HG03442 (cell line): Measurements from ENCODE around the gene GJA5.

Source experiments
- ATAC-seq: cut with Tn5 transposase; IDR thresholded peaks from one replicate; pipeline ENCODE4 v1.9.1; 2021; ENCODE audit warnings: mild to moderate bottlenecking, moderate library complexity; ENCODE audit not compliant: unreplicated experiment

GJA5 gene

DNA sequence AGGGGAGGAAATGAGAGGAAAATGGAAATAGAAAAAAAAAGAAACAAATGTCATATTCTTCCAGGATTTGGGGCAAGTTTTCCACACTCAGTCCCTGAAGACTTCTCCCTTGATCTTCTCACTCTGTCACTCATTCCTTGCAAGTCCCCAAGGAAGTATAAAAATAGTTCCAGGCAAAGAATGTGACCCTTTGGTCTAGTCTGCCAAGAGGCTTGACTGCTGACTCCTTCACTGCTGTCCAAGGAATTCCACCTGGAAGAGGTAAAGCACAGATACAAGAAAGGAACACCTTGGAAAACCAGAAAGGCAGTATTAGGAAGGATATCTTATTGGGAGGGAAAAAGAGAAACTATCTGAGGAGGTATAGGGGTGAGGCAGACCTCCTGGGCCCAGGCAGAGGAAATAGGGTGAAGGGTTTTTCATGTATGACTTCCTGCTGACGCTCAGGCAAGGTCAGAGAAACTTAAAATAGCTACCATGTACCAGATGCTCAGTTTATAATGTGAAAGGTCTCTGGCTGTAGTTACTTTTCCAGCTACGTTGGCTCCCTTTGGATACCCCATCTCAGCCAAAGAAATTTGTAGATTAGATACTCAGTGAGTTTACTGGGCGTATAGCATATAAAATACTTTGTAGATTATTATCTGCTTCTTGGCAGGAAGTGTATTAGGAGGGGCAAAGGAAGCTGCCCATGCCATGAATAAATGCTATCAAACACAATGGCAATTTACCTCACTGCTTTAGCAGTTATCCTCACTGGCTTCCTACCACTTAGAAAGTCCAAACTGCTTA, 2.0 kb upstream of the GJA5 start:
- no peak for ATAC-seq

GRCh38 chr1:147758379-147759100, 1.9 kb downstream of the GJA5 start:
- ATAC-seq, result no peak

DNA sequence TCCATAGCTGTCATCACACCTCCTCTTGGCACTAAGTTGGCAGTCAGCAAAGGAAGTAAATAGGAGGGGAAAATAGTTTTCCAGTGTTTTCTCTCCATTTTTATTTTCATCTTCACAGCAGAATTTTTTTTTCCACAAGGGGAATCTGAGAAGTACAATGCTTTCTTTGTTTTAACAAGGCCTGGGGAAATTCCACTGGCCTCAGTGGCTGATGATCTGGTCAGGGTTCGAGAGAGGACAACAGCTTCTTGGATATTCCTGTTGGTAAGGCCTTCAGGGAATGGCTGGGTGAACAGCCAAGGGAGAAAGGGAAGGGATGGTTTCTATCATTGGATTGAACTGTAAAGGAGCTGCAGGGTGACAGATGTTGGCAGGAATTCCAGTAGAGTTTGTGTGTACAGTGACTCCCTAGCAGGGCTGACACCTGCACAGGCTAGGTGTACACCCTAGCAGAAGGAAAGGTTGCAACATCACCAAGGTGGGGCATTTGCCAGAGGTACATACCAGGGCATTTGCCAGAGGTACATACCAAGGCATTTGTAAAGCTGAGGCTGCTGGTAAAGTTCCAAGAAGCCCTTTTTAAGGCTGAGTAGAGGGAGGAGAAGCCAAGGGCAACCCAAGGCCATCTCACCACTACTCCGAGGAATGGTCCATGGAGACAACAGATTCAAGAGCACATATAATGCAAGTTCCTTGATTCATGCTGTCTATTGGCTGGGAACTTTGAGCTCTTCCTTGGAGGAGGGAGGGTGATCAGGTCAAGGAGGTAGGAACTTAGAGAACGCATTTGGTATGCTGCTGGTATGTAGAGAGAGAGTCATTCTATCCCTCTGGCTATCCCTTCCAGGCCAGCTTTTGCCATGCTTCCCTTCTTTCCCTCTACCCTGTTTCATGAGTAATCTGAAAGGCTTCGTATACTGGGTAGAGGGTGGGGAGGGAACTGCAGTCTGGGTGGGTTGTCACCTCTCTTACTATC, 3.1 kb downstream of the GJA5 start:
- ATAC-seq, result no peak

DNA sequence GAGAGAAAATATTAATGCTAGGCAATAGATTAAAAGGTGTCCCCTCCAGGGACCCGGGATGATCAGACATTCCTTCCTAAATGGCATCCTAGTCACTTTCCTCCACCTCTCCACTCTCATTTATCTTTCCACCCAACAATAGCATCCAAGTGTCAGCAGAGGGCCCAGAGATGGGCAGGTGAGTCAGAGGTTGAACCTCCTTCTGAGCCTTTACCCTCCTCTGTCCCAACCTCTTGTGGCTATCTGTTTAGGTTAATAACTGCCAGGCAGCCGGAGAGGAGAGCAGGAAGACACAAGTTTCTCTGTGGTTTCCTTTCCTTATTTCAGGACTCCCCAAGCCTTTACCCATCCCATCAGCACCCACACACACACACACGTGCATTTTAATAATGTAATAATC, 4.1 kb downstream of the GJA5 start:
- no peak for ATAC-seq

- ATAC-seq, result no peak
These were observed 5.7 kb downstream of the GJA5 start for GRCh38 chr1:147754661-147755060.

DNA sequence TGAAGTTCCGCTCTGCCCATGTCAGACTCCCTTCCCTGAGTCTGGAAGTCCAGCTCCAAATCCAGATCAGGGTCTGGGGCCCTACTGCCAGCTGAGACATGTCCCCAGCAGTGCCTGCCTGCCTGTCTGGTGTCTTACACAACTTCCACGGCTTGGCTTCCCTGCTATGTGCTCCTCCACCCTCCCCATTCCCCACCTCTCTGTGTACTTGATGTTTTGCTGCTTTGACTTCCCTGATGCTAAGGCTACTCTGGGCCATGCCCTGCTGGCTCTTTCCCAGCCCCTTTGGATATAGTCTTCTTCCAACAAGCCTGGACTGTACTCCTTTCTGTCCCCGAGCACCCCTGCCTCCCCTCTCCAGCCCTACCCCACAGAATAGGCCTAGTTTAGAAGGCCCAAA, 7.3 kb downstream of the GJA5 start:
- no peak for ATAC-seq

DNA sequence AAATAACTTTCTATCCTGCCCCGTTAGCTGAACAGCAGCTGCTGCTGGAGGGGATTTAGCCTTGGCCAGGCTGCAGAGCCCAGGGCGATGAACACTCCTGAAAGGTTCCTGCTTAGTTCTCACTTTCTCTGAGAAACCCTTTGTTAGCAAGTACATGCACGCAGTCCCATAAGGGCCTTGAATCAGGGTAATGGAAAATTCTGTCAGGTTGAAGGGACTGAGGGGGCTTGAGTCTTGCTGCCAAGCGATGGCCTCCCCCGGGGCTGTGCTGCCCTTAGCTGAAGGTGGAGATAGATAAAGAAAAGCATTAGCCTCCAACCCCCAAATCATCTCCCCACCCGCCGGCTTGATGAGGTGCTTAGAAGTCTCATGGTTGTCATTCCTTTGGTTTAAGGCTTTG, 7.9 kb downstream of the GJA5 start:
- no peak for ATAC-seq

DNA sequence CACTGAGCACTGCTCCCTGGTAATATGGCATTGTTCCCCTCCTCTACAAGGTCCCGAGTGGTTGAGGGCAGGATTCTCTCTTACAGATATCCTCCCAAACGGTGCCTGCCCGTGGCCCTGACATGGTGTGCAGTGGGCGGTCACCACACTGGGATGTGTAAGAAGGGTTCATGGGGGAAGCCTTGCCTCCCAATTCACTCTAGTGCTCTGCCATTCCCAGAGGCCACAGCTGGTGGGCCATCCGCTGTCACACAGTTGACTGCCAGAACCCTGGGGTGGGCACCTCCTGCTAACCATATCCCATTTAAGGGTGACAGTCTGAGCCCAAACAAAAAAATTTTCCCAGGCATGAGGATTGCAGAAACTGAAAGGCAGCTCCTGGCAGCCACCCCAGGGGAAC, 9.1 kb downstream of the GJA5 start:
- no peak for ATAC-seq

DNA sequence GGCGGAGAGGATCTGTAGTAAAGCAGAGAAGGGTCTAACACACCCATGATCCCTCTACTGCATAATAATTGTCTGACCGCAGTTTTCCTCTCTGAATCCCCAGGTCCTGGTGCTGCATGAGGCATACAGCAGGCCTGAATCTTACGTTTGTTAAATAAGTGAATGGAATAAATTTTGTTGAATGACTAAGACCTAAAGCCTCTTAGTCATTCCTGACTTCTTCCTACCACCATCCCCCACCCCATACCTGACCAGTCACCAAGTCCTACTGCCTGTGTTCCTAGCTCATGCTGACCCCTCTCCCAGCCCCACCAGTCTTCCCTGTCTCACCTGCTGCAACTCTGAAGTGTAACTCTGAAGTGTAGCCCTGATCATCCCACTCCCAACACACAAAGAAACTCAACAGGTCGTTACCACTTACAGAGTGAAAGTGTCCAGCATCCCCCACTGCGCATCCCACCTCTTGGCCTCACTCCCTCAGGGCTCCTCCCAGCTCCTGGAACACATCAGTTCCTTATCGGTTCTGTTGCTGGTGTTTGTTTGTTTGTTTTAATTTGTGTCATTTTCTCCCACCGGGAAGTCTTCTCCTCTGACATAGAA, 9.7 kb downstream of the GJA5 start:
- no peak for ATAC-seq

DNA sequence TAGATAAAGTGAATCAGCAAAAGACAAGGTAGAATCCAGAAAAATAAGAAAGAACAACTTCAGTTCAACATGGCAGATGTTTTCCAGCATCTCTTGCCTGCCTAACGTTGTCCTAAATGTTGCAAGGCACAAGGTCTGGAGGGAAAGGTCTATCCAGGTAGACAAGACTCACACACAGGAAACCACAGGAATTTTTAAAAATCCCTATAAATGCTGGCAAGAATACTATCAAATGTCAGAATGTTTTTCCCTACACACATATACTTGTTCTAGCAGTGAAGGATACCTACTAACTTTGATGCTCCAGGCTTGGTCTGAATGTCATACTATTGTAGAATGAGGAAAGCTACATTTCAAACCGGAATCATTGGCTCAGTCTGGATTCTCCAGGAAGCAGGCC, 10.6 kb downstream of the GJA5 start:
- ATAC-seq, result no peak

DNA sequence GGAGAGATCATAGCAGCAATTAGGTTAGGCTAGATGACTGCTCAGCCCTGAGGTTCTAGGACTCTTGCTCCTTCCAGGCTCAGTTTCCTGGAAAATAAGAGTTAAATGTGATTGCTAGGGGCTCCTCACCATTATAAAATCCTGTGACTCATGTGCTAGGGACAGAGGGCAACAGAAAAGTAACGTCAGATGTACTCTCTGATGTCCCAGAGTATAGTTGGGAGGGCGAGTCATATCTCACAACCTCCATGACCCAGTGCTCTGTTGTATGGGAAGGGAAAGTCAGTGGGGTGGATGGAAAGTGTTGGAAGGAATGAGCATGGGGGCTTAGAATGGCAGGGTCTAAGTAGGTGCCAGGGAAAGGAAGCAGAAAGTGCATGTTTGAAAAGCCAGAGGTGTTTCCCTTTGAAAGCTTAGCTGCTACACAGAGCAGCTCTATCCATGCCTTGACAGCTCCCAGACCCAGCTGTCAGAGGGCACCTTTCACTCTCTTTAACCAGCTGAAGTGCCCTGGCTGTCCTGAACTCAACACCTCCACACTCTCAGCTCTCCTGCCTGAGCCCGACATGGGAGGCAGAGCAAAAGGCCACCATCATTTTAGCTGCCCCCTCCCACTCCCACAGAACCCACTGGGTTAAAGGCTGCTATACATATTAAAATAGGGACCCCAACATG, 11.6 kb downstream of the GJA5 start:
- ATAC-seq, result no peak

DNA sequence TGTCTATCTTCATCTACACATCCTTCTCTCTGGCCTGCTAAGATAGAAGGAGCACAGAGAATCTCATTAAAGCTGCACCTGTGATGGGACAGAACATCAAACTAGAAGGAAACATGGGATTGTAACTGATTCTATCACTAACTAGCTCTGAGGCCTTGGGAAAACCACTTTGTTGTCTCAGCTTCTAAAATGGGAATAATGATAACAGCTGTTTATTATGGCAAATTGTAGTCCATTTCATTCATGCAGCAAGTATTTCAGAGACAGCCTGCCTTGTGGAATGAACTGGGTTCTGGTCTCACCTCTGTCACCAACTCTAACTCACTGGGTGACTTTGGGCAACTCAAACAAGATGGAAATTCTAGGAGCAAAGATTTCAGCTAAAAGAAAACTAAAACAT, 12.4 kb downstream of the GJA5 start:
- no peak for ATAC-seq

GRCh38 chr1:147745271-147745670, 15.1 kb downstream of the GJA5 start:
- ATAC-seq, result no peak

DNA sequence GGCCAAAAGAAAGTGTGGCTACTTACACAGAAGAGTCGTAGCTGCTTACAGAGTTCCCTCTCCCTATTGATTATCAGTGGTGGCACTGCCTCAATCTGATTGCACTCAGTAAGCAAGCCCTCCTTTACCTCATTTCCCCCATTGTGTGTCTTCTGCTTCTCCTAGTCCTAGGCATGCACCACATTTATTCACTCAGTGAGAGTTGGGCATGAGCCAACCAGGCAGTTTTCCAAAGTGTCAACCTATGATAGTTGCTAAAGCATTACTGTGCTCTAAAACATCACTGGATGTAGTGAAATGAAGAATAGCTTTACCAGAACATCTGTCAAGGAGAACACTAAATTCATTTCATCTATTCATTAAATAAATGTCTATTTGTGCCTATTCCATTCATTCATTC, 19.3 kb downstream of the GJA5 start:
- no peak for ATAC-seq

- ATAC-seq, result no peak
These were observed 20.0 kb downstream of the GJA5 start for GRCh38 chr1:147740391-147740790.

DNA sequence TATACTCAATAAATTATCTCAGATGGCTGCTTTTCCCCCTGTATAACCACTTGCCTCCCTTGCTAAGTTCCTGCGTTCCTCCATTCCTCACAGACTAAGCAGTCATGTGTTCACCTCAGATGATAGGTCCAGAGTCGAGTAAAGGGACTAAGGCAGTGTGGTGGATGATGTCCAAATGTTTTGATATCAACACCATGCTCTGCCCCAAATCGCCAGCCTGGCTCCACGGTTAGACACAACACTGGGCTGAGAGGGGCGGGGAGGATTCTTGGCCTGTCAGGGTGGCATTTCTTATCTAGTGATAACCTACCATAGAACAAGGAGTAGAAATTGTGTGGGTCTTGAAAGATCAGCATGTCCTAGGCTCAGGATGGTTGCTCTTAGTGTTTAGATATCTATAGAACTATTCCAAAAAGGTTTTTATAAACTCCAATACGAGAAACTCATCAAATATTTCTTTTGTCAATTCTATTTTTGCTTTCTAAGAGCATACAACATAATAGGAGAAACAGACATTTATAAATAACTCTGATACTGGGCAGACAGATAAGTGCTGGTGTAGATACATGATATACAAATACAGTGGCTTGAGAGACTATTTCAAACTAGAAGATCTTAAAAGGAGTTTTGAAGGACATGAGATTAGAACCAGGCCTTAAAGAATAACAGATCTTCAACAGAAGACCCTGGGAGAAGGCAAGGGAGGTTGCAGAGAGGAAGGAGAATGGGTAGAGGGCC, 21.5 kb downstream of the GJA5 start:
- ATAC-seq, result no peak

GRCh38 chr1:147738129-147738528, 22.3 kb downstream of the GJA5 start:
- ATAC-seq, result no peak

DNA sequence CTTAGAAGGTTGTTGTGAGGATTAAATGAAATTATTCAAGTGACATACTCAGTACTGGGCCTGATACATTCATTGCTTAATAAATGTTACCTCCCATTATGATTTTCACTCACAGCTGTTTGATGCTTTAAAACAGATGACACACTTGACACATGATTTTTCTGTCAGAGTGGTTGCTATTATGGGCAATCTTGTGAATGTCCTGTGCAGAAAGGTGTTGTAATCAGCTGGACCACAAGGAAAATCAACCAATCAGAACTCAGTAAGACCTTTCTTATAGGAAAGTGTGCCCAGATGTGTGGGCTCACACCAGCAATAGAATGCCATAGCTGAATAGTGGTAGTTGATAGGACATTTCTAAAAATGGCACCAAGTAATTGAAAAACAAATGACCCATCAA, 23.5 kb downstream of the GJA5 start:
- no peak for ATAC-seq

DNA sequence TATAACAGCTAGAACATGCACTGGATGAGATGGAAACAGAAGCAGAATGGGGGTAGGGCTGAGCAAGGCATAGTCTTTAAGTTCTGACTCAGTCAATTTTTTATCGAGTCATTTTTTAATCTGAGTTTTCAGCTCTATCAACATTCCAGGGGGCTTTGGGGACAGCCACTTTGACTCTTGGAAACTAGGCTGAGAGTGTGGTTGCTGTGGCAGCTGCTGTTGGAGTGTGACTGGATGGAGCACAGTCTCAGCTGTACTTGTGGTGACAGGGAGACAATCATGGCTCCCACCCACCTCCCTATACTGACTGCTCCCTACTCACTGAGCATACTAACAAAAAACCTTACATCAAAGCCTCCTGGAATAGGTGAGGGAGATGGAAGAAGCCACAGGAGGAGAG, 25.0 kb downstream of the GJA5 start:
- ATAC-seq, result no peak
